Right hindlimb (tissue), 1 donor: ENCODE data around the gene MASP2.
"Not testable (repeated sequence)": the region's sequence is repeated elsewhere in the genome, so short reads cannot be mapped to it uniquely, and the experiment has no call there.

ENCODE experiments used
- DNase-seq: peaks from one replicate; pipeline ENCODE4 v3.0.0-alpha.2; 2018

The MASP2 gene

DNA sequence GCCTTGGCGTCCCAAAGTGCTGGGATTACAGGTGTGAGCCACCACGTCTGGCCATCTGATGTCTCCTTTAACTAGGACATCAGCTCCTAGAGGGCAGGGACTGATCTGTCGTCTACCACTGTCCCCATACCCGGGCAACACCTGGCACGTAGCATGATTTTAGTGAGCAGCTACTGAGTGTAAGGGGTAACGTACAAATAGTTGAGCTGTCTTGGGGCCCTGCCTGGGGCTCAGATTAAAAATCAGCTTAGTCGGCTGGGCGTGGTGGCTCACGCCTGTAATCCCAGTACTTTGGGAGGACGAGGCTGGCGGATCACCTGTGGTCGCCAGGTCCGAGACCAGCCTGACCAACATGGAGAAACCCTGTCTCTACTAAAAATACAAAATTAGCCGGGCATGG lies 11.0 kb upstream of the MASP2 start:
- no peak for DNase-seq

DNA sequence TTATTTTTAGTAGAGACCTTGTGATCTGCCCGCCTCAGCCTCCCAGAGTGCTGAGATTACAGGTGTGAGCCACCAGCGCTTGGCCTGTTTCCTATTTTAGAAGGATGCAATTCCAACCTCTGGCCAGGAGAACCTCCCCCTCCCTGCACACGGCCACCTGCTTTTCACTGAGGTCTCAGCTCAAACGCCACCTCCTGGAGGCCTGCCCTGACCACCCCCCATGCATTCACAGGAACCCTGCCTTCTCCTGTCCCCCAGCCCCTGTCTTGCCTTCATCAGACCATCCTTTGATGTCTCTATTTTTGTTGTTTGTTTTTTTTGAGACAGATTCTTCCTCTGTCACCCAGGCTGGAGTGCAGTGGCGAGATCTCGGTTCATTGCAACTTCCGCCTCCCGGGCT lies 10.4 kb upstream of the MASP2 start:
- DNase-seq, result no peak

DNA sequence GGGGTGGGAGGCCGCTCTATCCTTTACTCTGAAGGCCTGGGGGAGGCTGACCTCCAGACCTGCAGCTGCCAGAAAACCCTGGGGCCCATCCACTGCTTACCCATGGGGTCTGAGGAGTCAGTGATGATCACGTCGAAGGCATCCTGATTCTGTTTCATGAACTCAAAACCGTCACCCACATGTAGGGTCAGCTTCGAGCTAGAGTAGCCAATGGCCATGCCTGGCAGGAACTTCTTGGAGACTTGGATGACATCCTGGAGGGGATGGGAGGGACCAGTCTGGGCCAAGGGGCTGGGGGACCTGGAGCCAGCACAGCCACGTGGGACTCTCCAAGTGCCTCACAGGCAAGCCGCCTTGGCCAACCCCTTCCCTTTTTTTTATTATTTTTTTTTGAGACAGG lies 9.5 kb upstream of the MASP2 start:
- DNase-seq, result no peak

DNA sequence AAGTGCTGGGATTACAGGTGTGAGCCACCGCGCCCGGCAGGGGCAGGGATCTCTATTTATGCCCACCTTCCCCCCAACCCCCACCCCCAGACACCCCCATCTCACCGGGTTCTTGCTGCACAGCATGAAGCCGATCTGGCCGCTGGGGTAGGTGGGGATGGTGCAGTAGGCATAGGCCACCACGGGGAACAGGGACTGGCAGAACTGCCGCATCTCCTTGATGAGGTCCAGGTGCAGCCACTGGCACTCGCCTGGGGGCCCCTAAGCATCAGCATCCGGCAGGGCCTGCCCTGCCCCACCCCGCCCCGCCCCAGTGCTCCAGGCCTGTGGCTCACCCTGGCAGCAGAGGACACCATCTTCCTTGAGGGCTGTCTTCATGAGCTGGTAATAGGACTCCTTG lies 8.6 kb upstream of the MASP2 start:
- no peak for DNase-seq

DNA sequence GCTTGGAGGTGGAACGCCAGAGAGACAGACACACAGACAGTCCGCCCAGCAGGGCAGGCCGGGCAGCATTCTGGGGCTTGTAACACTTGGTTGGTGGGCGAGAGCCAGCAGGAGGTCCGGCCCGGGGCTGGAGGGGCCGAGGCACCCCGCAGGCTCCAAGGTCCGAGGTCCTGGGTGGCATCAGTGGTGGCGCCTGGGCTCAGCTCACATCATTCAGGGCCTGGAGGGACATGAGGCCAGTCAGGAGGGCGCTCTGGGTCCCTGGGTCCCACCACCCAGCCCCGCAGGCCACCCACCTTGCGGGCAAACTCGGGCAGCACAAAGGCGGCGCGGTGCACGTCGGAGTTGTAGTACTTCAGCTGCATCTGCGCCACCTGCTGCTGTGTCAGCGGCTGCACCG lies 7.6 kb upstream of the MASP2 start:
- no peak for DNase-seq

DNA sequence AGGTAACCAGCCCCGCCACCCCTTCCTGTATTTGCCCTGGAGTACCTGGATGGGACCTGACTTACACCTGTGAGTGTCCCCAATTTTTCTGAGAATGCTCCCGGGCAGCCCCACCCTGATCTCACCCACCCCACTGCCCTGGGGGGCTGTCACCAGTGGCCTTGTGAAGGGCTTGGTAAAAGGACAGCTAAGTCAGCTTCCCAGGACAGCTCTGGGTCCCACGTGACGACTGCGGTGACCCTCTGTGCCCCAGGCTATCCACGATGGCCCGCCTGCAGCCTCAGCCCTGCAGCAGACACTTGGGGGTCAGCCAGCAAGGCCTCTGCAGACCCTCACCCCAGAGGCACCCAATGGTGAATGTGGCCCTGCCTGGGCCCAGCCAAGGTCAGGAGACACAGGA lies 7.1 kb upstream of the MASP2 start:
- no peak for DNase-seq

DNA sequence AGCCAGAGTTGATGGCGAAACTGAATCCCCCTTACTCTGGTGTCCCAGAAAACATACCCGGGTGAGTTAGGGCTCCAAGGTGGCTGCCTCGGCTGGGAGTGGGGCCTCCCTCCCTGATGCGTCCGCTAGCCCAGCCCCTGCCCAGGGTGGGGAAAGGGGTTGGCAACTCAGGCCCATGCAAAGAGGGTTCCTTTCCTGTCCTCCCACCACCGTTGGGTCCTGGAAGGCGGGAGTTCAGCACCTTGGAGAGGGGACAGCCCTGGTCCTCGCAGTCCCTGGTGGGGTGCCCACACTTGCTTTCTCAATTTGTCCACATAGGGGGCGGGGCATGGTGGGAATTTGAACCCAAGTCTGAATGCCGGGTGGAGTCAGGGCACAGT lies 6.7 kb upstream of the MASP2 start:
- DNase-seq, result peak; percentile 57

DNA sequence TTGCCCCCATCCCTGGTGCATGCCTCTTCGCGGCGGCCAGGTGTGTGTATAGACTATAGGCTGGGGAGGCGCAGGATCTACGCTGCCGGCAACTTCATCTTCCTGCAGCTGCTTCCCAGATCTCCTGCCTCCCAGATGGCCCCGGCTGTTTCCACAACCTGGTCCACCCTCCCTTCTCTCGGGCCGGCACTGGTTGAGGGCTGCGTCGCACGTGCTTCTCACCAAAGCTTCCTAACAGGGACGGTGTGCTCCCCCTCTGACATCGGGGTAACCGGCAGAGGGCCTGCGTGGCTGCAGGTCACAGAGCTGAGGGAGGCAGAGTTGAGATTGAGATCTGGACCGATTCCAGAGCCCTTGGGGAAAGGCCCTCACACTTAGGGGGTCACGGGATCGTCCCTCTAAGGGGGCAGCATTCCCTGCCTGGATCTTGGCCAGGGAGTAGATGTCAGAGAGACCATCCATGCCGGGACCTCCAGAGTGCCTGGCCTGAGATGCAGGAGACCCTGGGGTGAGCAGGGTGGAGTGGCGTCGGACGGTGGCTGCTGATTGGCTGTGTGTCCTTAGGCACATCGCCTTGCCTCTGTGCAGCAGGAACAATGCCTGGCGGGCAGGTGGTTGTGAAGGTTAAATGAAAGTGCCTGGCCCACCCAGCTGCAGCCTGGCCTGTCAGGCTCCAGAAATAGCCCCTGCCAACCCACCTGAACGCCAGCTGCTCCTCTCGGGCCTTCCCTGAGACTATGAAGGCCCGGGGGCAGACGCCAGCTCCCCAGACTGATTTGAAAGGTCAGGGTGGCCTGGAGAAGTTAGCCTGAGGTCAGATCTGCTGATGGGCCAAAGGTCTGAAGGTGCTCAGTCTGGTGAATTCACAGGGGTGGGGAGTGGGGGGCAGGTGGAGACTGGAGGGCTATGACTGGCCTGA lies 6.1 kb upstream of the MASP2 start:
- DNase-seq, result peak; percentile 63

DNA sequence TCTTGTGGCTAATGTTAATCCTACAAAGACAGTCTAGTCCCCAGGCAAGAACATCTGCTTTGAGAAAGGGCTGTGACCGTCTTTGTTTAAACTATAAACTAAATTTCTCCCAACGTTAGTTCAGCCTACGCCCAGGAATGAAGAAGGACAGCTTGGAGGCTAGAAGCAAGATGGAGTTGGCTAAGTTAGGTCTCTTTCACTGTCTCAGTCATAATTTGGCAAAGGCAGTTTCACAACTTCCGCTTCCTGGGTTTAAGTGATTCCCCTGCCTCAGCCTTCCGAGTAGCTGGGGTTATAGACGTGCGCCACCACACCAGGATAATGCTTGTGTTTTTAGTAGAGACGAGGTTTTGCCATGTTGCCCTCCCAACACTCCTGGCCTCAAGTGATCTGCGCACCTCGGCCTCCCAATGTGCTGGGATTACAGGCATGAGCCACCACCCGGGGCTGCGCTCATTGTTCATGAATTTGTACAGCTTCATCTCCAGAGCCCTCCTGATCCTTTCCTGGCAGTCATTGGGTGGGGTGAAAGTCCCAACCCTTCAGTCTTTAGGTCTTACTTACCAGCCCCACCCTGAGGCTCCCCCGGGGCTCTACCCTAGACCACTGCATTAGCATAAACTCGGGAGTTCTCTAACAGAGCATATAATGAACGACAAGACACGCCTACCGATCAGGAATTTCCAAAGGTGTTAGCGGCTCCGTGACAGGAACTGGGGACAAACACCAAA lies 4.9 kb upstream of the MASP2 start:
- no peak for DNase-seq

DNA sequence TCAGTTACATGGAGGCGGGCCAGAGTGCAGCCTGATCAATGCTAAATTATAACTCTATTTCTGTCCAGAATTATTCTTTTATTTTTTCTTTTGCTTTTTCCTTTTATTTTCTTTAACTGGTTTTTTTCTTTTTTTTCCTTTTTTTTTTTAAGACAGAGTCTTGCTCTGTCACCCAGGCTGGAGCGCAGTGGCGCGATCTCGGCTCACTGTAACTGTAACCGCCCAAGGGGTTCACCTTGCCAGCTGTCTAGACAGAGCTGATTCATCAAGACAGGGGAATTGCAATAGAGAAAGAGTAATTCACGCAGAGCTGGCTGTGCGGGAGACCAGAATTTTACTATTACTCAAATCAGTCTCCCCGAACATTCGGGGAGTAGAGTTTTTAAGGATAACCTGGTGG lies 4.1 kb upstream of the MASP2 start:
- not testable (repeated sequence) for DNase-seq

DNA sequence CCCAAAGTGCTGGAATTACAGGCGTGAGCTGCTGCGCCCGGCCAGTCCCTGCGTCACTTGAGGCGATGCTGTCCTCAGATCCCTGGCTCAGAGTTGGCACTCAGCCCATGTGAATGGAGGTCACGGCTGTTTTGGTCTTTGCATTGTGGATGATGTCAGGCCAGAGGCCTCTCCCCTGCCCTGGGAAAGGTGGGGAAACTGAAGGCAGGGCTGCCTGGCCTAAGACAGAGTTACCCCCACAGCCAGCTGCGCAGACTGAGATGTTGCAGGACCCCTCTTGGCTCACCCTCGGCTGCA lies 821 bp downstream of the MASP2 start:
- DNase-seq, result no peak

DNA sequence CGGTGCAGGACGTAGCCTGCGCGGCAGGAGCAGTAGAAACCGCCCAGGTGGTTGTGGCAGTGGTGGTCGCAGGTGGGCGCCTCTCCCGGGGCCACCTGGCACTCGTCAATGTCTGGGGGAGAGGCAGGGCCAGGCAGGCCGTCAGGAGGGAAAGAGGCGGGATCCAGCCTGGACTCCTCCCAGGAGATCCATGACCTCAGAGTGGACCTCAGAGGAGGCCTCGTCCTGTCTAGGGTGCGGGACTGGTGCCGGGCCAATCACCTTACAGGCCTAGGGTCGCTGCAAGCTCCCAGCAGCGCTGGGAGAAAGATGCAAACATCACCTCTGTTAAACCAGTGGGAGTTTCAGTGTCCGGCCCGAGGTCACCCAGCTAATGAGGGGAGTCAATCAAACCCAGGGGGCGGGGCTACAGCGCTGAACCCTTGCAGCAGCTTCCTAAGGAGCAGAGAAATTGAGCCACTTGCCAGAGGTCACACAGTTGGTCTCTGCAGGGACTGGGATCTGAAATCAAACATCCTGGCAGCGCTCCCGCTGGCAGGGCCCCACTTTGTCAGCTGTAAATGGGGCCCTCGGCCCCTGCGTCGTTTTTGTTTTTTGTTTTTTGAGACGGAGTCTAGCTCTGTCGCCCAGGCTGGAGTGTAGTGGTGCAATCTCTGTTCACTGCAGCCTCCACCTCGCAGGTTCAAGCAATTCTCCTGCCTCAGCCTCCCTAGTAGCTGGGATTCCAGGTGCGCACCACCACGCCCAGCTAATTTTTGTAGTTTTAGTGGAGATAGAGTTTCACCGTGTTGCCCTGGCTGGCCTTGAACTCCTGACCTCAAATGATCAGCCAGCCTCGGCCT lies 1.4 kb downstream of the MASP2 start:
- no peak for DNase-seq

DNA sequence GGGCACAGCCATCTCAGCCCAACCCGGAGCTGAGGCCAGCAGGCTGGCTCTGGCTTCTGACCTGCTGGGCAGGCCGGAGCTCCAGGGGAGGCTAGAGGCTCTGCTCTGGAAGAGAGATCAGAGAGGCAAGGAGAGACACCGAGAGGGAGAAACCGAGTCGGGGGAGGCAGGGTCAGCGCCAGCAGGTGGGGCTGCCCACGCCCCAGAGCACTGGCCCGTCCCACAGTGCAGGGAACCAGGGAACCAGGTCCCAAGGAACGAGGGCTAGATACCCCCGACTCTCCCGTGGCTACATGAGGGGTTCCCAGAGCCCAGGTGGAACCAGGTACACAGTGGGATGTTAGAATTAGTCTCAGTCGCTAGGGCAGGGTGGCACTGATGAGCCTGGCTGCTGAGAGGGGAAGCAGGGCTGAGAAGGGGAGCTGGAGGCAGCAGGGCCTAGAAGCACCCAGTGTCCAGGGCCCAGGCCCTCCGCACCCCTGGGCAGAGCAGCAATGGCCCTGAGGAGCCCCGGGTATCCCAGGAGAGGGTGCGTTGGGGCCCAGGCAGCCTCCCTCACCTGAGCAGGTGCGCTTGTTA lies 2.1 kb downstream of the MASP2 start:
- no peak for DNase-seq

DNA sequence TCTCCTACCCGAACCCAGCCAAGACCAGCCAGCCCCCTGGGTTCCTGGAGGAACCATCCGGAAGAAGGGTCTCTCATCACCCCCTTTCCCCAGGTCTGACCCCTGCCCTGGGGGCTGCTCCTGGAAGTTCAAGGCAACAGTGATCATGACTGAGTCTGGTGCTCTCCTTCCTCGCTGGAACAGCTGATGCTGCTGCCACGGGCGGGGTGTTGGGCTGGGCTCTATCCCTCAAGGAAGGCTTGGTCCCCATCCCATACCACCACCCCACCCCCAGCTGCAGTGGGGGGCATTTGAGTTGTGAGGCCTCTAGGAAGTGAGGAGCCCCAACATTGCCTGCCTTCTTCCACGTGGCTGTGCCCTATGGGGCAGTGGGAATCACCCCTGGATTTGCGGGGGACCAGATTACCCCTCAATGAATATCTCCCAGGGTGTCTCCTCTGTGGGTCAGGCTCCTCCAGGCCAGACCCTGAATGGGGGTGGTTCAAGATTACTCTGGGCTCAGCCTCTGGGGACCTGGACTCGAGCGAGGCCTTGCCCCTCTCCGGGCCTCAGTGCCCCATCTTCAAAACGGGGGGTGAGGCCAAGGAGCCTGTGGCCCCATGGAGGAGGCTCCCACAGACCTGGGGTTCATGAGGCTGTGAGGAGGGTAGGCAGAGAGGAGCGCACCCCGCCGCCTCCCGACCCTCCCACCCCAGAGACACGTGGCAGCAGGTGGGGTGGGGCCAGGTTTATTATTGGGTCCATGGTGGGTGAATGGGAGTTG lies 2.8 kb downstream of the MASP2 start:
- DNase-seq, result no peak

DNA sequence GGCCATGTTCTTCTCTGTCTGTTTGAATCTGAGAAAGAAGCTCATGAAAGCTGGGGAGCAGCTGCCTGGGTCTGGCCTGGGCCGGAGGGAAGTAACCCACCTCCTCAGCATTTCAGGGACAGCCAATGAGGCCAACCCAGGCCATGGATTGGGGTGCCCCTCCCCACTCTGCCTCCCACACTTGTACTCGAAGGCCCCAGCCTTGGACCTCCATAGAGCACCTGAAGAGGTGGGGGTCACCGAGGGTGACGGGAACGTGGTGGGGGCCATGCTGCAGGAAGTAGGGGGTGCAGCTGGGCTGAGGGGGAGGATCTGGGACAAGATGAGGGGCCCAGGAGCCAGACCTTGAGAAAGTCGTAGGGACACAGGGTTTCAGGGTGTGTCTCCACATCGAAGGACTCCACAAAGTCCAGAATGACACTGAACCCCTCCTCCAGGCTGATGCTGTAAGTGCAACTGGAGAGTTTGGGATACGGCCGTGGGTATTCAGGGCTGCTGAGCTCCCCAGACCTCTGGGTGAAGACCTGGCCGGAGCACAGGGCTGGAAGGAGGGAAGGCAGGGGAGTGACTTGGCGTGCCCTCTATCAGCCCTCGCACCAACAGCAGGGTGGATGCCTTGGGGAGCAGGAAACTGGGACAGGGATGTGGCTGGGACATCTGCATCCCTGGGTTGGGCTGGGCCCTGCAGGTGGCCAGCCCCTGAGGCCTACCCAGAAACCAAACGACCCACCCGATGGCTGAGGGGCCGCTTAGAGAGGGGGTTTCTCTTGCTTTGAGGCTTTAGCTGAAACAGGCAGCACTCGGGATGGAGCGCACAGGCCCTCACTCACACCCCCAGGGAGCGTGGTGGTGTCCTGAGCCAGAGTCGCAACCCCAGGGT lies 3.8 kb downstream of the MASP2 start:
- no peak for DNase-seq

DNA sequence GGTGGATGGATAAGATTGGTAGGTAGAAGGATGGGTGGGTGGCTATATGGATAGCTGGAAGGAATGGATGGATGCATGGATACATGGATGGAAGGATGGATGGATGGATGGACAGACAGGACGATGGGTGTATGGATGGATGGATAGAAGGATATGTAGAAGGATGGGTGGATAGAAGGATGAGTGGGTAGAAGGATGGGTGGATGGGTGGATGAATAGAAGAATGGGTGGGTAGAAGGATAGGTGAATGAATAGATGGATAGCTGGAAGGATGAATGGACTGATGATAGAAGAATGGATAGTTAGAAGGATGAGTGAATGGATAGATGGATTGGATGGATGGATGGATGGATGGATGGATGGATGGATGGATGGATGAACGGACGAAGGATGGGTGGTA lies 5.0 kb downstream of the MASP2 start:
- DNase-seq, result no peak

DNA sequence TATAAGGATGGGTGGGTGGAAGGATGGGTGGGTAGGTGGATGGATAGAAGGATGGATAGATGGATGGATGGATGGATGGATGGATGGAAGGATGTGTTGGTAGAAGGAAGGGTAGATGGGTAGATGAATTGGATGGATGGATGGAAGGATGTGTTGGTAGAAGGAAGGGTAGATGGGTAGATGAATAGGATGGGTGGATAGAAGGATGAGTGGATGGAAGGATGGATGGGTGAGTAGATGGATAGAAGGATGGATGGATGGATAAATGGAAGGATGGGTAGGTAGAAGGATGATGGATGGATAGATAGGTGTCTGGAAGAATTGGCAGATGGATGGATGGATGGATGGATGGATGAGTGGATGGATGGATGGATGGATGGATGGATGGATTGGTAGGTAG lies 6.0 kb downstream of the MASP2 start:
- no peak for DNase-seq

DNA sequence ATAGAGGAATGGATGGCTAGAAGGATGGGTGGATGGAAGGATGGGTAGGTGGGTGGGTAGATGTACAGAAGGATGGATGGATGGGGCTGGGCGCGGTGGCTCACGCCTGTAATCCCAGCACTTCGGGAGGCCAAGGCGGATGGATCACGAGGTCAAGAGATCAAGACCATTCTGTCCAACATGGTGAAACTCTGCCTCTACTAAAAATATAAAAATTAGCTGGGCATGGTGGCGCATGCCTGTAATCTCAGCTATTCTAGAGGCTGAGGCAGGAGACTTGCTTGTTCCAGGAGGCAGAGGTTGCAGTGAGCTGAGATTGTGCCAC lies 7.0 kb downstream of the MASP2 start:
- not testable (repeated sequence) for DNase-seq

DNA sequence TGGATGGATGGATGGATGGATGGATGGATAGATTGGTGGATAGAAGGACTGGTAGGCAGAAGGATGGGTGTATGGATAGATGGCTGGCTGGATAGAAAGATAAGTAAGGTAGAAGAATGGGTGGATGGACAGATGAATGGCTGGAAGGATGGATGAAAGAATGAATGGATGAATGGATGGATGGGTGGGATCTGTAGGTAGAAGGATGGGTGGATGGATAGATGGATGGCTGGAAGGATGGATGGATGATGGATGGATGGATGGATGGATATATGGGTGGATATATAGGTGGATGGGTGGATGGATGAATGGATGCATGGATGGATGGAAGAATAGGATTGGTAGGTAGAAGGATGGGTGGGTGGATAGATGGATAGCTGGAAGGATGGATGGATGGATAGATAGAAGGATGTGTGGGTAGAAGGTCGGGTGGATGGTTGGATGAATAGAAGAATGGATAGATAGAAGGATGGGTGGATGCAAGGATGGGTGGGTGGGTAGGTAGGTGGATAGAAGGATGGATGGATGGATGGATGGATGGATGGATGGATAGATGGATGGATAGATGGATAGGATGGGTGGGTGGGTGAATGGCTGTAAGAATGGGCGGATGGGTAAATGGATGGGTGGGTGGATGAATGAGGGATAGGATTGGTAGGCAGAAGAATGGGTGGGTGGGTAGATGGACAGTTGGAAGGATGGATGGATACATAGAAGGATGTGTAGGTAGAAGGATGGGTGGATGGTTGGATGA lies 7.5 kb downstream of the MASP2 start:
- DNase-seq, result no peak

DNA sequence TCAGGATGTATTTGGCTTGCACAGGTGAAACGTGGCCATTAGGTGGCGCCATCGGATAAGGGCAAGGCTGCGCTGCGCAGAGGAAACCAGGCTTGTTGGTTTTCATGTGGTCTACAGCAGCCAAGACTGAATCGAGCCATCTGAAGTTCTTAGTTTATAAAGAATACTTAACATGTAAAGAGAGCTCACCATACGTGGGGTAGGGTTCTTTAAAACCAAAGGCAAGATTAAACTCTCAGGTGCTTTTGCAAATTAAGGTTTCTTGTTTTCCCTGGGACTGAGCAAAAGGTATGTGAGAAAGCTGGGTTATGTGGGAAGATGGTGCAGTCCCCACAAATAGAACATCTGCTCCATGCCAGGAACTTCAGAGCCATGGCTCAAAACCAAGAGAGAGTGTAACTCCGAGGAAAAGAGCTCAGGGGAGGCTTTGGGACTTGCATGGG lies 9.3 kb downstream of the MASP2 start:
- peak; percentile 89 for DNase-seq
